GM21723 (cell line): ENCODE measurements around the gene CATSPERD.
A peak's percentile ranks its signal among the peaks of the same experiment; 100 is the strongest.
"Not testable (repeated sequence)": the region's sequence is repeated elsewhere in the genome, so short reads cannot be mapped to it uniquely, and the experiment has no call there.

Experiments used
- ATAC-seq: cut with Tn5 transposase; IDR thresholded peaks from one replicate; pipeline ENCODE4 v1.9.1; 2021; ENCODE audit warnings: mild to moderate bottlenecking, moderate library complexity; ENCODE audit not compliant: unreplicated experiment

The CATSPERD gene

GRCh38 chr19:5697890-5698634 is 22.4 kb upstream of the CATSPERD start:
- ATAC-seq, result no peak

DNA sequence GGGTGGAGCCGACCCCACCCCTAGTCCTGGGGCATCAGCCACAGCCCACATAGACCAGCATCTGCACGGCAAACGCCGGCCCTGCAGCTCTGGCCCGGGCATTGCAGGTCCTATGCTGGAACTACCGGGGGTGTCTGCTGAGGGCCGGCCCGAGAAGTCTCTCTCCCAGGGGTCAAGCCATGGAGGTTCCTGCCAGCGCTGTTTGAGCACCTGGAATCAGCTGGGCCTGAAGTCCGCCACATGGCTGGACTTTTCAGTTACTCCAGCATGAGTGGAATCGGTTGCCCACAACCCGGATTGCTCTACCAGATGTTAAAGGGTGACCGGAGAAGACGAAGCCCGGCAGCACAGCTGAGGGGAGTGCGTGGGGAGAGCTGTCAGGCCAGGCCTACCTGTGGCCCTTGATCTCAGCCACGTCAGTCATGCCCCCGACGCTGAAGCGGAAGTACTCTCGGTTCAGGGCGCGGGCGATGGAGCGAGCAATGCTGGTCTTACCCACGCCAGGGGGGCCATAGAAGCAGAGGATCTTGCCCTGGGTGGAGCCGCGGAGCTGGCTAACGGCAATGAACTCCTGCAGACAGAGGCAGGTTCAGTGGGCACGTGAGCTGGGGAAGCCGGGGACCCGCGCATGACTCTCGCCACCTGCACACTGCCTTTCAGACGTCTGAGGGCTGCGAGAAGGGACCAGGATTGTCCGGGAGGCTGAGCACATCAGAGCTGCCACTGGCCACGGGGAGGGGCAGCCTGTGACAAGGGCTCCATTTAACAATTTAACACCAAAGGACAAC is 21.6 kb upstream of the CATSPERD start:
- ATAC-seq, result no peak

DNA sequence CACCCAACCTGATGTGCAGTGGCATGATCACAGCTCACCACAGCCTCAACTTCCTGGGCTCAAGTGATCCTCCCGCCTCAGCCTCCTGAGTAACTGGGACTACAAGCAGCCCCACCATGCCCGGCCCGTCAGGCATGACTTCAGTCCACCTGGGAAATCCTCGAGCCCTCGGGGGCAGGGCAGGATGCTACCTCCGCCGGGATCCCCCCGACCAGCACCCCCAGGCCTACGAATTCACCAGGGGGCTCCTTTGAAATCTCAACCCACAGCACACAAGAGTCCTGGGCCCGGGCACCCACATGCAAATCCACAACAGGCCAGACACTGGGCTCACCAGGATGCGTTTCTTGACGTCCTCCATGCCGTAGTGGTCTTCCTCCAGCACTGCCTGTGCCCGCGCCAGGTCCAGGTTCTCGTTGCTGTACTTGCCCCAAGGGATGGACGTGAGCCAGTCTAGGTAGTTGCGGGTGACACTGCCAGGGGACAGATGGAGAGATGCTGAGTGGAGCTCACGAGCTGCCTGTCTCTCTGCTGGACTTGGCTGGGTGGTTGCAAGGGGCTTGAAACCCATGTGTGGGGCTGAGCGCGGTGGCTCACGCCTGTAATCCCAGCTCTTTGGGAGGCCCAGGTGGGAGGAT is 19.9 kb upstream of the CATSPERD start:
- ATAC-seq, result no peak

DNA sequence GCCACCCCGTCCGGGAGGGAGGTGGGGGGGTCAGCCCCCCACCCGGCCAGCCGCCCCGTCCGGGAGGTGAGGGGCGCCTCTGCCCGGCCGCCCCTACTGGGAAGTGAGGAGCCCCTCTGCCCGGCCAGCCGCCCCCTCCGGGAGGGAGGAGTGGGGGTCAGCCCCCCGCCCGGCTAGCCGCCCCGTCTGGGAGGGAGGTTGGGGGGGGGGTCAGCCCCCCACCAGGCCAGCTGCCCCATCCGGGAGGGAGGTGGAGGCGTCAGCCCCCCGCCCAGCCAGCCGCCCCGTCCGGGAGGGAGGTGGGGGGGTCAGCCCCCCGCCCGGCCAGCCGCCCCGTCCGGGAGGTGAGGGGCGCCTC is 18.4 kb upstream of the CATSPERD start:
- not testable (repeated sequence) for ATAC-seq

GRCh38 chr19:5703819-5704818 is 16.3 kb upstream of the CATSPERD start:
- no peak for ATAC-seq

DNA sequence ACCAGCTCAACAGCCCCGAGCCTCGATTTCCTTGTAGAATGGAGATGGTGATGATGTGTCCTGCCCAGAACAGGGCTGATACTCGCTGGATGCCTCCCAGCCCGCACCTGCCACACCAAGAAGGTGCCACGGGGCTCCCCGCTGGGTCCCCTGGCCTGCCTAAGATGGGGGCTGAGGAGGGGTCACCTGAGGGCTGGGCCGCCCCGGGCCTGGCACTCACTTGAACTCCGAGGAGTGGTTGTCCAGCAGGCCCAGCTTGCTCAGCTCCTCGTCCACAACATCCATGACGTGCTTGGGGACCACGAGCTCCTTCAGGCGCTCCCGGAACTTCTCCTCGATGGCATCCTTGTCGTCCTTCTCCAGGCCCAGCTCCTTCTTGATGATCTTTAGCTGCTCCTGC is 14.9 kb upstream of the CATSPERD start:
- ATAC-seq, result no peak

DNA sequence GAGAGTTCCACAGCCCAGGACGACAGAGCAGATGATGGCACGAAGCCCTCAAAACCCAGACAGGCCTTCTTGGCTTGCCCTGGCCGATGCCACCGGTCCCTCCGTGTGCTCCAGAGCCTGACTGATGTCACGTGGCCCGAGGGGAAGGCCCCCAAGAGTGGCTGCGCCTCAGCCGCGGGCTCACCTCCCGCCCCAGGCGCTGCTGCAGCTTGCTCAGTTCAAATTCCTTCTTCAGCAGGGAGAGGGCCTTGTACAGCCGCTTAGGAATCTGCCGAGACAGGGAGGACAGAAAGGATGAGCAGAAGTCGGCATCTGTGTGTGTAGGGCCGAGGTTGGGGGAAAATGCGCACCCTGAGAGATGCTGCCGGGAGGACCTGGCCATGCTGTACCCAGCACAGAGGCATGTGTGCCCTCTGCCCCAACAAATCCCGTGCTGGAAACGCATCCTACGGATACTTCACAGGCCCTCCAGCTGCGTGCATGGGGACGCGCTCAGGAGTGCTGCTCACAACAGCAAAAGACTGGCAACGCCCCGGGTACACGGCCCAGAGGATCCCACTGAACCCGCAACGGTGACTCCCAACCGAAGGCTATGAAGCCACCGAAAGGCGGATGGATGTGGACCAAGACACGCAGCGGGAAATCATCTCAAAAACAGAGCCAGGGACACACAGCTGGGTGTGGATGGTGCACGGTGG is 13.4 kb upstream of the CATSPERD start:
- no peak for ATAC-seq

DNA sequence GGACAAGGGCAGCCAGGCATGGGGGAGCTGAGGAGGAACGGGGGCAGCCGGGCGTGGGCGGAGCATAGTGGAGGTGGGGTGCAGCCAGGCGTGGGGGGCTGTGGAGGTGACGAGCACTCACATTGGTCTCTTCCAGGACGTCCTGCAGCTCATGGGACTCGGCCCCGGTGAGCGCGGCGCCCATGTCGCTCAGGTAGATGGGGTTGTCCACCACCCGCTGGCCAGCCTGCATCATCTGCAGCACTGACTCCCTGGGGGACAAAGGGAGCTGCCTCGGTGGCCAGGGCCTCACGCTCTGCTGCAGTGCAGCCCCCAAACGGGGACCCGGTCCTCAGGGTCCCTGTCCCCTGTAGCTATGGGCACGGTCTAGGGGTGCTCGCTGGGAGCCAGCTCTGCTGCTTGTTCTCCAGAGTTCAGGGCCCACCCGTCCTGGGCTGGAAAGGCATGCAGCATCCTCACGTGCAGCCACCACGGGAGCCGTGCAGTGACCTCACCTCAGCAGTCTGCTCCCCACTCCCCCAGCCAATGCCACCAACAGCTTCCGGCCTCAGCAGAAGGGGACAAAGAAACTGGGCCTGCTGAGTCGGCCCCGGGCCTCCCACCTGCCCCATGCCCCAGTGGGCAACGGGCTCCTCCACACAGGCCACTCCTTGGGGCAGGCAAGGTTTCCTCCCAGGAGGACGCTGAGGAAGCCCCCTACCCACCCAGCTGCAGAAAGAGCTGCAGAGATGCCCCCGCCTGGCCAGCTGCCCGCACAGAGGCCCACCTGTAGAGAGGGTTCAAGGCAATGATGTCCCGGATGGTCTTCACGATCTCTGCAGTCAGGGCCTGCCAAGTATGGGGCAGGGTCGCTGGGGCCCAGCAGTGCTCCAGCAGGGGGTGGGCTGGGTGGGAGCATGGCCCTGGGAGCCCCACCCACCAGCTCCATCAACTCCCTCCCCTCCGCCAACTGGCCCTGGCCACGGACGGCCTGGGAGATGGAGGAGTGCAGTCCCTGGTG is 12.6 kb upstream of the CATSPERD start:
- no peak for ATAC-seq

DNA sequence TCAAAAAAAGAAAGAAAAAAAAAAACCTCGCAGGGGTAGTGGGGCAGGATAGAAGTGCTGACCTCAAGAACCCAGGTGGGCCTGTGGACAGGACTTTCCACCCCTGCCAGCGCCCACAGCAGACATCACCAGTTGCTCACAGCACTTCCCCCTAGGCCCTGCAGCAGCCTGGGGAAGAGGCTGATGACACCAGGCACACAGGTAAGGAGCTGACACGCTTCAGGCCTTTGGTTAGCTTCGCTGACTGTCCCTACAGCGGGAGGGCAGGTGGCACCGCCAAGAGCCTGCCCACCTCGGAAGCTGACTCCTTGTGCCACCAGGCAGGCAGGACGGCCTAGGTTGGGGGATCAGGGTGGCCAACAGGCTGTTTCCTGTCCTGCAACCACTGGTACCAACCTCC is 9.4 kb upstream of the CATSPERD start:
- ATAC-seq, result no peak

GRCh38 chr19:5711713-5712161 is 8.7 kb upstream of the CATSPERD start:
- no peak for ATAC-seq

GRCh38 chr19:5713228-5713627 is 7.2 kb upstream of the CATSPERD start:
- no peak for ATAC-seq

DNA sequence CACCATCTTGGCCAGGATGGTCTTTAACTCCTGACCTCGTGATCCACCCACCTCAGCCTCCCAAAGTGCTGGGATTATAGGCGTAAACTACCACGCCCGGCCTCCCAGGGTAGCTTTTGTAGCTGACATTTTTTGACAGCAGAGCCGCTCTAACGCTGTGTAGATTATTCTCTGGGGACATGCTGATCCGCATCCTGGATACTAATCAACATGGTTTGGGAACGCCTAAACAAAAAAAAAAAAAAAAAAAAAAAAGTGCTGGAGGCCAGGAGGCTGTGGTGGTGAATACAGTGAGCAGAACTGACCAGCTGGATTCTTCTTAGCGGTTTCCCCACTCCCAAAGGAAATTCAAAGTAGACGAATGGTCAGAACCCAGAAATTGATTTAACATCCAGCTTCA is 5.6 kb upstream of the CATSPERD start:
- ATAC-seq, result no peak

GRCh38 chr19:5717215-5717935 is 3.1 kb upstream of the CATSPERD start:
- no peak for ATAC-seq

- ATAC-seq, result no peak
Measured at GRCh38 chr19:5718037-5718578, 2.3 kb upstream of the CATSPERD start.

DNA sequence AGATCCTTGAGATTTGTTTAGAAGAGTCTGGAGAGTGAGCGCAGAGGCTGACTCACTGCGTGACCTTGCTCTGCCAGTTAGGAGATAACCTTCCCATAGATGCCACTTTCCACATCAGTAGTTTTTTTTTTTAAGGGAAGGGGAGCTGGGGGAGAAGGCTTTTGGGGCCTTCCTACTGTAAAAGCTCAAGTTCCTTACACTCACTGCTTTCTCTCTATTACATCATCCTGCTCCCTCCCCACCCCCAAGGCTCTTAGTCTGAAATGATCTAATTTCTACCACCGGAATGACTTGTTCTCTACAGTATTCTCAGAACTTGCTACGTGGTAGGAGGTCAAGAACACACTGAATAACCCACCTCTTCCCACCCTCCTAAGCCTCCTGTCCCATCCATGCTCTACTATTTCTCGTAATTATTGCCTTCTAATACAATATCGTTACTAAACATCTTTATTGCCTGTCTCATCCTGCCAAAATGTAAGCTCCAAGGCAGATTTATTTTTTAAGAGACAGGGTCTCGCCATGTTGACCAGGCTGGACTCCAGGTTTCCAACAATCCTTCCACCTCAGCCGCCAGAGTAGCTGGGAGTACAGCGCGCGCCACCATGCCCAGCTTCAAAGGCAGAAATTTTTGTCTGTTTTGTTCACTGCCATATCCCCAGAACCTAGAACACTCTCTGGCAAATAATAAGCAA is 1.7 kb upstream of the CATSPERD start:
- ATAC-seq, result no peak

GRCh38 chr19:5719274-5719960 is 1.0 kb upstream of the CATSPERD start:
- ATAC-seq, result peak; percentile 9
